Ovary (tissue), 9 donors: ENCODE data around the gene ATP2B3. TPM values are rescaled to one million over a fixed set of nuclear protein-coding genes. Genes with fewer than 3 reads are reported as not detected.

Experiments
- DNase-seq, 5 donors: peaks; one replicate each; pipeline ENCODE4 v3.0.0-alpha.2; 2019 to 2020
- H3K27ac ChIP-seq, 2 donors: fragments of 200-600 bp; one replicate each; pipeline versions ENCODE4 v1.5.1 to v1.8.0; 2019 to 2022
- H3K27me3 ChIP-seq: fragments of 200-600 bp; one replicate; pipeline ENCODE4 v1.8.0; 2022
- H3K36me3 ChIP-seq: fragments of 200-600 bp; sonication (generic); one replicate; pipeline ENCODE4 v1.5.1; 2019
- H3K4me1 ChIP-seq: one replicate; pipeline ENCODE4 v1.8.1; 2013; ENCODE audit warnings: mild to moderate bottlenecking, moderate library complexity; ENCODE audit not compliant: insufficient read depth
- H3K4me3 ChIP-seq: fragments of 200-600 bp; sonication (generic); one replicate; pipeline ENCODE4 v1.5.1; 2017
- H3K9me3 ChIP-seq, 2 donors: fragments of 200-600 bp in 1 of 2; sonication (generic) in 1 of 2; one replicate each; pipeline versions ENCODE4 v1.5.1 to v1.8.1; 2013 to 2019; ENCODE audit warnings: mild to moderate bottlenecking in 1 of 2, moderate library complexity in 1 of 2
- EP300 ChIP-seq: sonication (generic); formaldehyde crosslinking; IDR thresholded peaks from one replicate; pipeline ENCODE4 v1.6.1; 2017; ENCODE audit warnings: antibody characterized with exemption
- POLR2A ChIP-seq: fragments of 450-650 bp; IDR thresholded peaks from one replicate; pipeline ENCODE4 v1.6.1; 2017; ENCODE audit warnings: antibody characterized with exemption, mild to moderate bottlenecking, moderate library complexity
- WGBS, 3 donors: extraction: QIAGEN DNeasy Blood & Tissue Kit in 1 of 3; methylation state at CpG; one replicate each; pipeline versions ENCODE4 v1.1.5 to v1.1.7; 2013 to 2017; 5-methylcytosine and 5-hydroxymethylcytosine counted together
- intact Hi-C, 4 donors: fragments of 100-400 bp; cut with DNase I; formaldehyde crosslinking; loops; one replicate each; pipeline versions ENCODE4 v1.11.0 to v1.15.1; 2022 to 2023
- polyA plus RNA-seq, 2 donors: library from polyadenylated mRNA; stranded (reverse); fragments of 200-250 nt in 1 of 2; fragments of 350-450 nt in 1 of 2; fragmentation: Illumina TruSeq in 1 of 2; extraction: RNeasy Lipid Tissue Mini Kit (QIAGEN cat#74804) in 1 of 2; gene quantifications; one replicate each; pipeline ENCODE4 v1.2.3, GENCODE V29; 2013 to 2014
- total RNA-seq, 7 donors: library from RNA; depleted of rRNA in 2 of 7; stranded (reverse); fragments of >200 nt in 2 of 7; fragmentation: NEBNext Ultra II Directional in 3 of 7; extraction: Animal tissue kit (Norgen Biotek cat#: 25700) in 3 of 7; gene quantifications; one replicate each; pipeline versions ENCODE4 v1.1.0 to v1.2.4, GENCODE V29; 2016 to 2023
- TF ChIP-seq, protein P1 (sequence below), 3 donors: fragments of 450-650 bp in 2 of 3; fragments of 200-600 bp in 1 of 3; IDR thresholded peaks; one replicate each; pipeline versions ENCODE4 v1.5.1 to v1.8.0; 2016 to 2022; ENCODE audit warnings: antibody characterized with exemption in 3 of 3, mild to moderate bottlenecking in 1 of 3
- donor health status: DM: no; HTN: no; CAD: no; lungs with moderate emphysema.
- donor health status: DM: no; HTN: no; CAD: no.
- donor health status: Bipolar disorder and iron deficiency.
- donor health status: DM: yes; HTN: yes; CAD: no.
- donor health status: DM: no; HTN: no; CAD: no.
- donor health status: DM: yes; HTN: yes; CAD: no.

The ATP2B3 gene
- total and polyA plus RNA-seq, 9 donors: 0.01 to 1.6 (median 0.25) TPM; not detected in 5

DNA sequence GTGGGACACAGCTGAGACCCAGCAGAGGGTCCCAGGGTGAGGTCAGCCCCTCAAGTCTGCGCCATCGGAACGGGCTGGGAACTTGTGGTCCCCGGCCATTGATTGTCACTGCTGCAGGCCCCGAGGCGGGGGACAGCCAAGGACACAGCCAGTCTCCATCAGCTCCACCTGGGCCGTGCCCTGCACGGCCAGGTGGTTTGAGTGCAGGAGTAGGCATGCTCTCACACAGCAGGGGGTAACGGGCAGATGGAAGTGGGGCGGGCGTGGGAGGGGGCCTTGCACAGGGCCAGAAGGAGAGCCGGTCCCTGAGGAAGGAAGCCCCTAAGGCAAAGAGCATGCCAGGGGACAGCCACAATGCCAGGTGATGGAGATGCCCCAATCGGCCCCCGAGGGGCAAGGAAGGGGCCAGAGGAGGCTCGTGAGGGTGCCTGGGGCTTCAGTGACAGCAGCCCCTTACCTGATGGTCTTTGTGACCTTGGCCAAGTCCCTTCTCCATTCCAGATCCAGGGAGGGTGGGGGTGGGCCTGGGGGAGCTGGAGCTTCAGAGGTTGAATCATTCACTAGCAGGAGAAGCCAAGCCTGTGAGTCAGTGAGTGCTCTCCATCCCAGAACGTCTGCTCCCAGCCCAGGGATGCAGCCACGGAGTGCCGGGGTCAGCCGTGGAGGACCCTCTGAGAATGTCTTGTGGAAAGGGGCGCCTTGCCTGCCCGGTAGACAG is 2.3 kb downstream of the ATP2B3 start:
- no peak for TF ChIP-seq EP300
- TF ChIP-seq, protein P1, sequence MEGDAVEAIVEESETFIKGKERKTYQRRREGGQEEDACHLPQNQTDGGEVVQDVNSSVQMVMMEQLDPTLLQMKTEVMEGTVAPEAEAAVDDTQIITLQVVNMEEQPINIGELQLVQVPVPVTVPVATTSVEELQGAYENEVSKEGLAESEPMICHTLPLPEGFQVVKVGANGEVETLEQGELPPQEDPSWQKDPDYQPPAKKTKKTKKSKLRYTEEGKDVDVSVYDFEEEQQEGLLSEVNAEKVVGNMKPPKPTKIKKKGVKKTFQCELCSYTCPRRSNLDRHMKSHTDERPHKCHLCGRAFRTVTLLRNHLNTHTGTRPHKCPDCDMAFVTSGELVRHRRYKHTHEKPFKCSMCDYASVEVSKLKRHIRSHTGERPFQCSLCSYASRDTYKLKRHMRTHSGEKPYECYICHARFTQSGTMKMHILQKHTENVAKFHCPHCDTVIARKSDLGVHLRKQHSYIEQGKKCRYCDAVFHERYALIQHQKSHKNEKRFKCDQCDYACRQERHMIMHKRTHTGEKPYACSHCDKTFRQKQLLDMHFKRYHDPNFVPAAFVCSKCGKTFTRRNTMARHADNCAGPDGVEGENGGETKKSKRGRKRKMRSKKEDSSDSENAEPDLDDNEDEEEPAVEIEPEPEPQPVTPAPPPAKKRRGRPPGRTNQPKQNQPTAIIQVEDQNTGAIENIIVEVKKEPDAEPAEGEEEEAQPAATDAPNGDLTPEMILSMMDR (IDR thresholded peaks at IDR 0.05): no peak
- TF ChIP-seq POLR2A: no peak
- no peak for DNase-seq
- WGBS, 3 donors: 66 to 70% (median 69%) methylated on average over 20 to 21 of the region's 21 CpGs
- Histone ChIP-seq H3K4me3 (no peak overlapping the region), H3K9me3 (no peaks in the 10 kb centered on the region), H3K27ac (no peak overlapping the region), H3K4me1 (no peaks in the 10 kb centered on the region), H3K27me3 (no peaks in the 10 kb centered on the region), H3K36me3 (no peaks in the 10 kb centered on the region)
- intact Hi-C loops: no loop called here

DNA sequence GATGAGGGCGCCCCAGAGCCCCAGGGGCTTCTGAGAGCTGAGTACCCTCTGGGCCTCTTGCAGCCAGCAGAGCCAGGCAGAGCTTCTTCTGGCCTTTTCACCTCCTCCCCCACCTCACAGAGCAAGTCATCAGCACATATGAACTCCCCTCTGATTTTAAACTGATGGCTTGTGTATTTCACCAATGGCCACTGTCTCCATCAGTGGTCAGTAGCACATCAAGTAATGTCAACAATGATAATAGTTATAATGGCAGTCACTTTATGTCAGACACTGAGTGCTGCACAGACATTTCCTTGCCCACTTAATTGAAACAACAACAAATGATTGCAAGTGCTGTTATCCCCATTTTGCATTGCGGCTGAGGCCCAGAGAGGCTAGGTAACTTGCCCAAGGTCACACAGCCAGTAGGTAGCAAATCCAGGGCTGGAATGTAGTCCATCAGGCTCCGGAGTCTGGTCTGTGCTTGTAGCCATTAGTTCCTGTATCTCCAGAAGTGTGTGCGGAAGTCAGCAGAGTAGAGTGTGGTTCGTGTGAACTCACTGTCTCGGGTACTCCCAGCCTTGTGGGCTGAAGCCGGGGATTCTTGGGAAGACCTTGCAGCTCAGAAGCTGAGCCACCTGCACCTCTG is 3.0 kb downstream of the ATP2B3 start:
- no peak overlapping the region for H3K4me3 ChIP-seq
- no peaks in the 10 kb centered on the region for H3K36me3 ChIP-seq
- H3K27ac ChIP-seq: no peak overlapping the region
- H3K4me1 ChIP-seq: no peaks in the 10 kb centered on the region
- H3K9me3 ChIP-seq: no peaks in the 10 kb centered on the region
- no peaks in the 10 kb centered on the region for H3K27me3 ChIP-seq
- no peak for DNase-seq
- intact Hi-C loops: no loop called here
- WGBS, 3 donors: 58 to 71% (median 66%) methylated on average over 7 of the region's 7 CpGs
- TF ChIP-seq POLR2A: no peak
- TF ChIP-seq, protein P1 (IDR thresholded peaks at IDR 0.05): no peak
- TF ChIP-seq EP300: no peak

DNA sequence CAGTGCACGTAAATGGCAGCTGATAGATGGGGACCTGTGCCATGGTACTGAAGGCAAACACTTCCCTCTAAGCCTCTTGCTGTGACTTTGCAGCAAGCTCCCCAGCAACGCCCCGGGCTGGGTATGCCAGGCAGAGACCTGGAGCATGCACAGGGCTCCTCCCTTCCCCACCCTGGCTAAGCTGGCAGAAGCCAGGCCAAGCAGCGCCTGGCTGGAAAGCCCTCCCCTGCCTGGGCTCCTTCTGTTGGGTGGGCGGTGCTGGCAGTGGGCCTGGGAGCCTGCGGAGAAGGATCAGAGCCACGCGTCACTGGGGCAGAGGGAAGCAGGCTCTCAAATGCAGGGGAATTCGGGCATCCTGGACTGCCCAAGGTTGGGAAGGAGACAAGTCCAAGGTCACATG is 3.6 kb downstream of the ATP2B3 start:
- TF ChIP-seq POLR2A (no peak), EP300 (no peak)
- TF ChIP-seq, protein P1 (IDR thresholded peaks at IDR 0.05): no peak
- no peak for DNase-seq
- Histone ChIP-seq H3K27me3 (no peaks in the 10 kb centered on the region), H3K4me3 (no peak overlapping the region), H3K36me3 (no peaks in the 10 kb centered on the region), H3K27ac (no peak overlapping the region), H3K4me1 (no peaks in the 10 kb centered on the region), H3K9me3 (no peaks in the 10 kb centered on the region)
- intact Hi-C loops: no loop called here
- 36 to 50% (median 40%) methylated on average over 7 to 9 of the region's 9 CpGs for WGBS, 3 donors

- Histone ChIP-seq H3K9me3 (no peaks in the 10 kb centered on the region), H3K27ac (no peak overlapping the region), H3K36me3 (no peaks in the 10 kb centered on the region), H3K4me3 (no peak overlapping the region), H3K27me3 (no peaks in the 10 kb centered on the region), H3K4me1 (no peaks in the 10 kb centered on the region)
- no peak for DNase-seq
- intact Hi-C loops: no loop called here
- TF ChIP-seq EP300: no peak
- TF ChIP-seq POLR2A: no peak
- TF ChIP-seq, protein P1 (IDR thresholded peaks at IDR 0.05): no peak
- WGBS, 3 donors: 57 to 68% (median 59%) methylated on average over 12 of the region's 12 CpGs
Observed at GRCh38 chrX:153522259-153522658, 4.8 kb downstream of the ATP2B3 start.
